AG09319 (cell line): ENCODE measurements around the gene PRSS36.
"Not testable (repeated sequence)": the region's sequence is repeated elsewhere in the genome, so short reads cannot be mapped to it uniquely, and the experiment has no call there.

ENCODE experiments used
- DNase-seq: peaks from one replicate; pipeline ENCODE4 v3.0.0-alpha.2; 2010; ENCODE audit warnings: low read depth; ENCODE audit errors: extremely low read depth
- TF ChIP-seq, protein P1 (sequence below): IDR thresholded peaks from 2 replicates; pipeline ENCODE4 v1.5.1; 2011; ENCODE audit warnings: low read depth, mild to moderate bottlenecking, inconsistent platforms, low read length, moderate library complexity

The PRSS36 gene

DNA sequence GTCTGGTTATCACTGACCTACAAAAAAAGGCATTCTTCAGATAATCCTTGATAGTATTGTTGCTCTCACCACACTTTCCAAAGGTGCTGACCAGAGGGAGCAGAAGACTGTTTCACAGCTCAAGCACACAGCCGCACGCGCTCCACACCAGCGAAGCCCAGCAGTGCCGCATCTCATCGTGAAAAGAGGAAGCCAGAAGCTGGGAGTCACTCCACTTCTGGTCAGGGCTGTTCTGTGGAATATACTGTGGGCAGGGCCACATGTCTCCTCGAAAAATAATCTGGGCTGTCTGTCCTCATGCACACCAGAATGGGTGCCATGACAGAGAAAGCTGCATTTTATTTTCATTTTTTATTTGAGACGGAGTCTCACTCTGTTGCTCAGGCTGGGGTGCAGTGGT lies 7.3 kb upstream of the PRSS36 start:
- DNase-seq = no peak
- TF ChIP-seq, protein P1, sequence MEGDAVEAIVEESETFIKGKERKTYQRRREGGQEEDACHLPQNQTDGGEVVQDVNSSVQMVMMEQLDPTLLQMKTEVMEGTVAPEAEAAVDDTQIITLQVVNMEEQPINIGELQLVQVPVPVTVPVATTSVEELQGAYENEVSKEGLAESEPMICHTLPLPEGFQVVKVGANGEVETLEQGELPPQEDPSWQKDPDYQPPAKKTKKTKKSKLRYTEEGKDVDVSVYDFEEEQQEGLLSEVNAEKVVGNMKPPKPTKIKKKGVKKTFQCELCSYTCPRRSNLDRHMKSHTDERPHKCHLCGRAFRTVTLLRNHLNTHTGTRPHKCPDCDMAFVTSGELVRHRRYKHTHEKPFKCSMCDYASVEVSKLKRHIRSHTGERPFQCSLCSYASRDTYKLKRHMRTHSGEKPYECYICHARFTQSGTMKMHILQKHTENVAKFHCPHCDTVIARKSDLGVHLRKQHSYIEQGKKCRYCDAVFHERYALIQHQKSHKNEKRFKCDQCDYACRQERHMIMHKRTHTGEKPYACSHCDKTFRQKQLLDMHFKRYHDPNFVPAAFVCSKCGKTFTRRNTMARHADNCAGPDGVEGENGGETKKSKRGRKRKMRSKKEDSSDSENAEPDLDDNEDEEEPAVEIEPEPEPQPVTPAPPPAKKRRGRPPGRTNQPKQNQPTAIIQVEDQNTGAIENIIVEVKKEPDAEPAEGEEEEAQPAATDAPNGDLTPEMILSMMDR = no peak

DNA sequence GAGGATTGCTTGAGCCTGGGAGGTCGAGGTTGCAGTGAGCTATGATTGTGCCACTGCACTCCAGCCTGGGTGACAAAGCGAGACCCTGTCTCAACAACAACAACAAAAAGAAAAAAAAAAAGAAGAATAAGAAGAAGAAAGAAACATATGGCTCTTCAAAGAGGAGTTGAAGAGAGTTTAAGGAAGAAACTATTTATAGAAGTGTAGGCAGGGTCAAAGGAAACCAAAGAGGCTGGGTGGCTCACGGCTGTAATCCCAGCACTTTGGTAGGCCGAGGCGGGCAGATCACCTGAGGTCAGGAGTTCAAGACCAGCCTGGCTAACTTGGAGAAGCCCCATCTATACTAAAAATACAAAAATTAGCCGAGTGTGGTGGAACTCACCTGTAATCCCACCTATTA lies 1.1 kb upstream of the PRSS36 start:
- DNase-seq = not testable (repeated sequence)

DNA sequence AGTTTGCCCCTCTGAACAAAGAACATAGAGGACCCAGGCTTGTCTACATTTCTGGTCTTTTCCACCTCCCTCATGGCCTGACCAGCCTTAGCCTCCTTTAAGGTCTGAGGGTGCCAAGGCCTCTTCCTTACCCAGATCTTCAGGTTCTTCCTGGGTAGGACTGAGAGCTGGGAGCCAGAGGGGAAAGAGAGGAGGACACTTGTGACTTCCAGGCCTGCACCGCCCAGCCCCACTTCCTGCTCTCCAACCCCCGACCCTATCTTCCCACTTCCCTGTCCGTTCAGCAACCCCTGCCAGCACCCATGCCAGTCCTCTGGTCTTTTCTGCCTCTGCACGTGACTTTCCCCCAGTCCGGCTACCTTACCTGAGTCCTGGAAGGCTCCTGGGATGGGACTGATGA lies 534 bp downstream of the PRSS36 start:
- no peak for DNase-seq
- TF ChIP-seq, protein P1 = no peak

DNA sequence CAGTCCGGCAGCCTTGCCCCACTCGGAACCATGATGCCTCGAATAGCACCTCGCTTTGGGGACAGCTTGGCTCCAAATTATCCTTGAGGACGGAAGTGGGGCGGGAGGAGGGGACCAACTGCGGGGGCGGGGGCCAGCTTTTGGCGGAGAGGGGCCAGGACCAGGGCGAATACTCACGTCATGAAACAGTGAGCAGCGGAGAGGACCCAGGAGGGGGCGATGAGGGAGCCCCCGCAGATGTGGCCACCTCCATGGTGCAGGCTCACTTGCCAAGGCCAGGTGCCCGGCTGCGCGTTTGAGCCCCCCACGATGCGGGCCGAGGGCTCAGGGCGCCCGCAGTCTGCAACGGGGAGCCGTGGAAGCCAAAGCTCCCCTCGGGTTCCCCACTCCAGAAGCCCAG lies 970 bp downstream of the PRSS36 start:
- TF ChIP-seq, protein P1 = no peak
- no peak for DNase-seq

DNA sequence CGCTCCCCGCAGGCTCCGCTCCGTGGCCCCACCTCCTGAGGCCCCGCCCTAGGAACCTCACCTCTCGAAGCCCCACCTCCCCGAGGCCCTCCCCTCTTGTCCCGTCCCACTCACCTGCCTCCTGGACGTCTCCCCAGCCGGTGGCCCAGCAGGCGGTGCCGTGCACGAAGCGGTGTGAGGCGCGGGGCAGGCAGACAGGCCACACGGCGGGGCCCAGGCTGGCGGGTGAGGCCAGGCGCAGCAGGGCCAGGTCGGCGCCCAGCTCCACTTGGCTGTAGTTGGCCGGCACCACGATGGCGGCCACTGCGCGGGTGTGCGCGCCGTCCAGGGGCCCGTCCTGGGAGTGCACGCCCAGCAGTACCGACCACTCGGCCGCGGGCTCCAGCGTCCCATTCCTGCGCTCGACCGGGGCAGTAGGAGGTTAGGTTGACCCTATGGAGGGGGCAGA lies 1.6 kb downstream of the PRSS36 start:
- TF ChIP-seq, protein P1 = no peak
- DNase-seq = no peak

DNA sequence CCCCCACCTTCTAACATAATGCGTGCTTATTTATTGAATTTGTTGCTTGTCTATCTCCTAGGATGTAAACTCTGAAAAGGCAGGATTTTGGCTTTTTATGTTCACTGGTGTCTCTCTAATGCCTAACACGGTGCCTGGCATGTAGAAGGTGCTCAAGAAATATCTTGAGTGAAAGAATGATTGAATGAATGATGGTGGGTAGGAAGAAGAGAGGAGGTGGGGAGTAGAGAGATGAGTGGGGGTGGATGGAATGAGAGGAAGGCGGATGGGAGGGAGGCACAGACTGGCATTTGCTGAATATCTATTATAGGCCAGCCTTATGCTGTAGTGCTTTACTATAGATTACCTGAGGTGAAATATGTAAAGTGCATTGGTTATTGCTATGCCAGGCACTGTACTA lies 2.3 kb downstream of the PRSS36 start:
- no peak for DNase-seq
- TF ChIP-seq, protein P1 = no peak

DNA sequence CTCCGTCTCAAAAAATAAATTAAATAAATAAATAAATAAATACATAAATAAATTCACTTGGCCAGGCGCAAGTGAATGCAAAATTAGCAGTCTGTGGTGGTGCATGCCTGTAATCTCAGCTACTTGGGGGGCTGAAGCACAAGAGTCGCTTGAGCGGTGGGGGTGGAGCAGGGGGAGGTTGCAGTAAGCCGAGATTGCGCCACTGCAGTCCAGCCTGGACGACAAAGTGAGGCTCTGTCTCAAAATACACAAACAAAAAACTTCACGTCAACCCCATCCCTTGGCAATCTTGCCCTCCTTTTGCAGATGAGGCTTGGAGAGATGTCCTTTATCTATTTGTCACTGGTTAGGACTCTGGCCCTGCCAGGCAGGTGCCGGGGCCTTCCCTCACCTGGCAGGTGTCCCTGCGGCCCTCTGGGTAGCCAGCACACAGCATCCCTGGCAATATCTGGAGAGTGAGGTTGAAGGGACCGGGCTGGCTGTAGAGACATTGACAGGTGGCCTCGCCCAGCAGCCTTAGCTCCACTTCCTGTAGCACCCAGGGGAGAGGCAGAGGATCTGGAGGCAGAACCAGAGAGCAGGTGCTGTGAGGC lies 4.4 kb downstream of the PRSS36 start:
- DNase-seq = no peak
- TF ChIP-seq, protein P1 = no peak

DNA sequence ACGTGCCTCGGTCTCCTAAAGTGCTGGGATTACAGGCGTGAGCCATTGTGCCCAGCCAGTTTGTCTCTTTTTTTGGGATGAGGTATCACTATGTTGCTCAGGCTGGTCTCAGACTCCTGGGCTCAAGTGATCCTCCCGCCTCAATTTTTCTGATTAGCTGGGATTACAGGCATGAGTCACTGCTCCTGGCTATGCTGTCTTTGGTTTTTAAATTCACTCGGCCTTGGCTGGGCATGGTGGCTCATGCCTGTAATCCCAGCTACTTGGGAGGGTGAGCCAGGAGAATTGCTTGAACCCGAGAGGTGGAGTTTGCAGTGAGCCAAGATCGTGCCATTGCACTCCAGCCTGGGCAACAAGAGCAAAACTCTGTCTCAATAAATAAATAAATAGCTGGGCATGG lies 5.4 kb downstream of the PRSS36 start:
- DNase-seq = not testable (repeated sequence)
